ENCODE results near the gene BTBD7.
"Not testable (repeated sequence)": the region's sequence is repeated elsewhere in the genome, so short reads cannot be mapped to it uniquely, and the experiment has no call there.

Gene BTBD7

GRCh38 chr14:93332853-93333630, at the start of gene BTBD7:
Gene BTBD7 (minus strand): TSS chr14:93333036. CDS start chr14:93296051, 36,985 bp downstream.
- DNase-seq (ENCODE audit: low read depth): peak; percentile 85

- no peak for DNase-seq (ENCODE audit: low read depth)
Observed at GRCh38 chr14:93381644-93382043, 48.8 kb upstream of the BTBD7 start.

- no peak for DNase-seq (ENCODE audit: low read depth)
Observed at GRCh38 chr14:93379831-93380230, 47.0 kb upstream of the BTBD7 start.

GRCh38 chr14:93375673-93376156, 42.9 kb upstream of the BTBD7 start:
- no peak for DNase-seq (ENCODE audit: low read depth)

- DNase-seq (ENCODE audit: low read depth): no peak
Observed at GRCh38 chr14:93369713-93370266, 37.0 kb upstream of the BTBD7 start.

GRCh38 chr14:93368996-93369712, 36.3 kb upstream of the BTBD7 start:
- DNase-seq (ENCODE audit: low read depth): no peak

GRCh38 chr14:93354873-93355272, 22.0 kb upstream of the BTBD7 start:
- DNase-seq (ENCODE audit: low read depth): not testable (repeated sequence)

GRCh38 chr14:93348292-93348691, 15.5 kb upstream of the BTBD7 start:
- no peak for DNase-seq (ENCODE audit: low read depth)

- DNase-seq (ENCODE audit: low read depth): no peak
Observed at GRCh38 chr14:93347850-93348249, 15.0 kb upstream of the BTBD7 start.

- DNase-seq (ENCODE audit: low read depth): no peak
Observed at GRCh38 chr14:93346926-93347721, 14.3 kb upstream of the BTBD7 start, which contains the start of gene COX8C. Gene COX8C (plus strand): TSS chr14:93347182. CDS start chr14:93347269, 87 bp downstream.

- no peak for DNase-seq (ENCODE audit: low read depth)
Observed at GRCh38 chr14:93343797-93344196, 11.0 kb upstream of the BTBD7 start.

GRCh38 chr14:93343266-93343665, 10.4 kb upstream of the BTBD7 start:
- DNase-seq (ENCODE audit: low read depth): no peak

- no peak for DNase-seq (ENCODE audit: low read depth)
Observed at GRCh38 chr14:93337884-93338283, 5.0 kb upstream of the BTBD7 start.

GRCh38 chr14:93337143-93337753, 4.4 kb upstream of the BTBD7 start:
- DNase-seq (ENCODE audit: low read depth): no peak

- no peak for DNase-seq (ENCODE audit: low read depth)
Observed at GRCh38 chr14:93333631-93334103, 831 bp upstream of the BTBD7 start.

GRCh38 chr14:93332397-93332852, 411 bp downstream of the BTBD7 start:
- no peak for DNase-seq (ENCODE audit: low read depth)

- DNase-seq (ENCODE audit: low read depth): no peak
Observed at GRCh38 chr14:93331728-93332396, 974 bp downstream of the BTBD7 start.

GRCh38 chr14:93331002-93331727, 1.7 kb downstream of the BTBD7 start:
- no peak for DNase-seq (ENCODE audit: low read depth)

GRCh38 chr14:93330609-93331000, 2.2 kb downstream of the BTBD7 start:
- no peak for DNase-seq (ENCODE audit: low read depth)

All from fibroblast of the conjunctiva (primary cell).